Keratinocyte (primary cell): ENCODE results near the gene DUSP11. TPM values are rescaled to one million over a fixed set of nuclear protein-coding genes. Genes with fewer than 3 reads are reported as not detected.

ENCODE experiments used
- DNase-seq: peaks from one replicate; pipeline ENCODE4 v3.0.0-alpha.2; 2011; ENCODE audit warnings: low read depth, missing footprints, low spot score
- FAIRE-seq: peaks from 2 replicates; lab custom pipeline; 2011; peaks lifted over from hg19 to GRCh38; lab: Jason Lieb, UNC
- H2AFZ ChIP-seq: 2 replicates; pipeline ENCODE4 v1.6.0; 2012; ENCODE audit warnings: low read length, control low read depth, inconsistent platforms; ENCODE audit not compliant: control insufficient read depth
- H3K27ac ChIP-seq: 2 replicates; pipeline ENCODE4 v1.5.1; 2011; ENCODE audit warnings: low read length; ENCODE audit not compliant: control insufficient read depth, insufficient read depth
- H3K27me3 ChIP-seq: 3 replicates; pipeline ENCODE4 v1.6.0; 2011; ENCODE audit warnings: low read length; ENCODE audit not compliant: control insufficient read depth, insufficient read depth; ENCODE audit errors: extremely low read depth
- H3K36me3 ChIP-seq, 2 experiments: 2 replicates in 1 of 2; 3 replicates in 1 of 2; pipeline ENCODE4 v1.5.1; 2011; ENCODE audit warnings: low read length in 2 of 2, mild to moderate bottlenecking in 1 of 2; ENCODE audit not compliant: control insufficient read depth in 2 of 2, insufficient read depth in 2 of 2; ENCODE audit errors: extremely low read depth in 1 of 2
- H3K4me1 ChIP-seq: 3 replicates; pipeline ENCODE4 v1.5.1; 2011; ENCODE audit warnings: low read length; ENCODE audit not compliant: control insufficient read depth, insufficient read depth; ENCODE audit errors: extremely low read depth
- H3K4me2 ChIP-seq: 3 replicates; pipeline ENCODE4 v1.6.0; 2011; ENCODE audit warnings: low read depth, low read length; ENCODE audit not compliant: control insufficient read depth, insufficient read depth; ENCODE audit errors: extremely low read depth
- H3K4me3 ChIP-seq, 3 experiments: fragments of 200-600 bp in 1 of 3; sonication (generic) in 1 of 3; 2 replicates in 2 of 3; 3 replicates in 1 of 3; pipeline ENCODE4 v1.5.1; 2011 to 2016; ENCODE audit warnings: low read length in 3 of 3, mild to moderate bottlenecking in 3 of 3, control low read depth in 2 of 3, inconsistent platforms in 1 of 3, low read depth in 1 of 3, mixed read lengths in 1 of 3, mixed run types in 1 of 3, moderate library complexity in 1 of 3; ENCODE audit not compliant: control insufficient read depth in 2 of 3, insufficient read depth in 2 of 3; ENCODE audit errors: extremely low read depth in 1 of 3
- H3K79me2 ChIP-seq: 2 replicates; pipeline ENCODE4 v1.6.0; 2012; ENCODE audit warnings: low read length; ENCODE audit not compliant: control insufficient read depth, insufficient read depth
- H3K9ac ChIP-seq: 3 replicates; pipeline ENCODE4 v1.6.0; 2011; ENCODE audit warnings: low read length; ENCODE audit not compliant: control insufficient read depth, insufficient read depth; ENCODE audit errors: extremely low read depth
- H3K9me1 ChIP-seq: 3 replicates; pipeline ENCODE4 v1.6.0; 2011; ENCODE audit warnings: low read length; ENCODE audit not compliant: control insufficient read depth, insufficient read depth; ENCODE audit errors: extremely low read depth
- H3K9me3 ChIP-seq: 2 replicates; pipeline ENCODE4 v1.5.1; 2012; ENCODE audit warnings: low read depth, low read length; ENCODE audit not compliant: control insufficient read depth
- H4K20me1 ChIP-seq: 3 replicates; pipeline ENCODE4 v1.6.0; 2011; ENCODE audit warnings: low read length; ENCODE audit not compliant: control insufficient read depth, insufficient read depth; ENCODE audit errors: extremely low read depth
- EZH2 ChIP-seq: IDR thresholded peaks from one replicate; pipeline ENCODE4 v1.6.1; 2012; ENCODE audit warnings: inconsistent platforms, mild to moderate bottlenecking, low read length, moderate library complexity
- dilution Hi-C: fragments of 300-500 bp; cut with MboI; formaldehyde crosslinking; loops from one replicate; pipeline ENCODE4 v1.7.0; 2020; ENCODE audit warnings: low sequenced_read_pairs; ENCODE audit not compliant: extremely low pct_ligation_motif_present
- polyA plus RNA-seq, 5 experiments: library from polyadenylated mRNA; depleted of rRNA in 3 of 5; stranded (reverse) in 3 of 5; stranded (forward) in 1 of 5; unstranded in 1 of 5; fragments of >200 nt; gene quantifications; 1 replicate in 1 of 5; 2 replicates in 3 of 5; 3 replicates in 1 of 5; pipeline versions ENCODE4 v1.2.1 to v1.2.3, GENCODE V29; 2011 to 2012; ENCODE audit warnings: missing spikeins in 2 of 5, low read depth in 1 of 5, low replicate concordance in 1 of 5
- TF ChIP-seq, protein P1 (sequence below), 3 experiments: IDR thresholded peaks in 1 of 3; conservative IDR thresholded peaks in 1 of 3; optimal IDR thresholded peaks in 1 of 3; 2 replicates in 2 of 3; 3 replicates in 1 of 3; pipeline versions ENCODE3 to v1.5.1; 2011; ENCODE audit warnings: low read length in 3 of 3, mild to moderate bottlenecking in 3 of 3, moderate library complexity in 2 of 3, control low read depth in 1 of 3, inconsistent platforms in 1 of 3; ENCODE audit not compliant: insufficient read depth in 2 of 3; ENCODE audit errors: extremely low read depth in 1 of 3

Gene DUSP11
- polyA plus RNA-seq, 1 donor (not counting 4 experiments of a cell fraction or from before 2014, with no cell fraction given), result 83.7 TPM

DNA sequence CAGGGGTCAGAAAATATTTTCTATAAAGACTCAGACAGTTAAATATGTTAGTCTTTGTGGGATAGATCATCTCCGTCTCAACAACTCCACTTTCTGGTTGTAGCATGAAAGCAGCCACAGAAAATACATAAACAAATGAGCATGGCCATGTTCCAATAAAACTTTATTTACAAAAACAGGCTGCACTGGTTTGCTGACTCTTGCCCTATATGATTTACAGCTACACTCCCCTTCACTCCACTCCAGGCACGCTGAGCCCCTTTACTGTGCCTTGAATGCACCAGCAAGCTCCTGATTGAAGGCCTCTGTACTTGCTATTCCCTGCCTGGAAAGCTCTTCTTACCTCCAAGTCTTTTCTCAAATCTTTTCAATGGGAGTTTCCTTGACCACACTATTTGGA is 43.1 kb upstream of the DUSP11 start:
- Histone ChIP-seq H4K20me1 (no peaks in the 10 kb centered on the region), H3K27me3 (no peaks in the 10 kb centered on the region), H2AFZ (no peak overlapping the region), H3K36me3 (no peaks in the 10 kb centered on the region), H3K79me2 (no peaks in the 10 kb centered on the region), H3K9me3 (no peaks in the 10 kb centered on the region), H3K4me3 (no peak overlapping the region), H3K27ac (no peak overlapping the region), H3K9ac (no peak overlapping the region), H3K9me1 (no peaks in the 10 kb centered on the region), H3K4me1 (no peaks in the 10 kb centered on the region), H3K4me2 (no peak overlapping the region)
- TF ChIP-seq, protein P1, sequence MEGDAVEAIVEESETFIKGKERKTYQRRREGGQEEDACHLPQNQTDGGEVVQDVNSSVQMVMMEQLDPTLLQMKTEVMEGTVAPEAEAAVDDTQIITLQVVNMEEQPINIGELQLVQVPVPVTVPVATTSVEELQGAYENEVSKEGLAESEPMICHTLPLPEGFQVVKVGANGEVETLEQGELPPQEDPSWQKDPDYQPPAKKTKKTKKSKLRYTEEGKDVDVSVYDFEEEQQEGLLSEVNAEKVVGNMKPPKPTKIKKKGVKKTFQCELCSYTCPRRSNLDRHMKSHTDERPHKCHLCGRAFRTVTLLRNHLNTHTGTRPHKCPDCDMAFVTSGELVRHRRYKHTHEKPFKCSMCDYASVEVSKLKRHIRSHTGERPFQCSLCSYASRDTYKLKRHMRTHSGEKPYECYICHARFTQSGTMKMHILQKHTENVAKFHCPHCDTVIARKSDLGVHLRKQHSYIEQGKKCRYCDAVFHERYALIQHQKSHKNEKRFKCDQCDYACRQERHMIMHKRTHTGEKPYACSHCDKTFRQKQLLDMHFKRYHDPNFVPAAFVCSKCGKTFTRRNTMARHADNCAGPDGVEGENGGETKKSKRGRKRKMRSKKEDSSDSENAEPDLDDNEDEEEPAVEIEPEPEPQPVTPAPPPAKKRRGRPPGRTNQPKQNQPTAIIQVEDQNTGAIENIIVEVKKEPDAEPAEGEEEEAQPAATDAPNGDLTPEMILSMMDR (optimal IDR thresholded peaks at IDR 0.05 in 1 of 3, IDR thresholded peaks at IDR 0.05 in 1 of 3, conservative IDR thresholded peaks at IDR 0.05 in 1 of 3; ENCODE audit: extremely low read depth in 1 of 3, insufficient read depth in 2 of 3, low read length in 3 of 3), result no peak
- TF ChIP-seq EZH2, result no peak
- dilution Hi-C loops, result no loop called here
- FAIRE-seq (no peak), DNase-seq (no peak)

DNA sequence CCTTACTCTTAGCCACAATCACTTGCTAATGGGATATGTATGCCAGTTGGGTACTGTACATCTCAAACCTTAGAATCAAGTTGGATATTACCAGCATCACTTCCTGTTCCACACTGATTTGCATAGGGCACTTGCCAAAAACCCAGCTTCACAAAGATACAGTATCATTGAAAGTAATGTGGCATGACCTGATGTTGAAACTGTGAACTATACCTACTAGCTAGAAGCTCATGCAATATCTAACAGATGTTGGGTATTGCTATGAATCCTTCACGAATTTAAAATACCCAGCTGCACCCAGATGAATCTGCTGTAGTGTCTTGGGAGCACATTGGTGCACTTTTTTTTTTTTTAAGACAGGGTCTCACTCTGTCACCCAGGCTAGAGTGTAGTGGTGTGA is 42.4 kb upstream of the DUSP11 start:
- FAIRE-seq (no peak), DNase-seq (no peak)
- TF ChIP-seq EZH2, result no peak
- TF ChIP-seq, protein P1 (optimal IDR thresholded peaks at IDR 0.05 in 1 of 3, IDR thresholded peaks at IDR 0.05 in 1 of 3, conservative IDR thresholded peaks at IDR 0.05 in 1 of 3; ENCODE audit: extremely low read depth in 1 of 3, insufficient read depth in 2 of 3, low read length in 3 of 3), result no peak
- dilution Hi-C loops, result no loop called here
- Histone ChIP-seq H3K36me3 (no peaks in the 10 kb centered on the region), H3K27me3 (no peaks in the 10 kb centered on the region), H3K4me1 (no peaks in the 10 kb centered on the region), H3K9ac (no peak overlapping the region), H2AFZ (no peak overlapping the region), H4K20me1 (no peaks in the 10 kb centered on the region), H3K79me2 (no peaks in the 10 kb centered on the region), H3K4me2 (no peak overlapping the region), H3K9me3 (no peaks in the 10 kb centered on the region), H3K9me1 (no peaks in the 10 kb centered on the region), H3K4me3 (no peak overlapping the region), H3K27ac (no peak overlapping the region)
